ENCODE measurements around the gene B4GALNT2.

DNA sequence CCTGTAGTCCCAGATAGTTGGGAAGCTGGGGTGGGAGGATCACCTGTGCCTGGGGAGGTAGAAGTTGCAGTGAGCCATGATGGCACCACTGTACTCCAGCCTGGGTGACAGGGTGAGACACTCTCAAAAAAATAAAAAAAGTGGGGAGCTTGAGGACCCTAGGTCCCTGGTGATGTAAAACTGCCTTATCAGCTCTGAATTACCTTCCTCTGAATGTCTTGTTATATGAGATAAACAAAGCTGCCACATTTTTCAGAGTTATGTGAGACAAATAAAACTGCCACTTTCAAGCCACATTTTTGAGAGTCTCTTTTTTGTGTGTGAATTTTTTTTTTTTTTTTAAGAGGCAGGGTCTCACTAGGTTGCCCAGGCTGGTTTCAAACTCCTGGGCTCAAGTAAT is 32.0 kb upstream of the B4GALNT2 start:
- TF ChIP-seq CTCF (conservative IDR thresholded peaks at IDR 0.05; ENCODE audit: low read length) (no peak), EZH2phosphoT487 (IDR thresholded peaks at IDR 0.05; ENCODE audit: borderline replicate concordance) (no peak)
